ENCODE data around the gene LIX1L. TPM values are rescaled to one million over a fixed set of nuclear protein-coding genes. Genes with fewer than 3 reads are reported as not detected.

The LIX1L gene
- total RNA-seq, 1 donor from 2014 or later = 22.1 TPM

DNA sequence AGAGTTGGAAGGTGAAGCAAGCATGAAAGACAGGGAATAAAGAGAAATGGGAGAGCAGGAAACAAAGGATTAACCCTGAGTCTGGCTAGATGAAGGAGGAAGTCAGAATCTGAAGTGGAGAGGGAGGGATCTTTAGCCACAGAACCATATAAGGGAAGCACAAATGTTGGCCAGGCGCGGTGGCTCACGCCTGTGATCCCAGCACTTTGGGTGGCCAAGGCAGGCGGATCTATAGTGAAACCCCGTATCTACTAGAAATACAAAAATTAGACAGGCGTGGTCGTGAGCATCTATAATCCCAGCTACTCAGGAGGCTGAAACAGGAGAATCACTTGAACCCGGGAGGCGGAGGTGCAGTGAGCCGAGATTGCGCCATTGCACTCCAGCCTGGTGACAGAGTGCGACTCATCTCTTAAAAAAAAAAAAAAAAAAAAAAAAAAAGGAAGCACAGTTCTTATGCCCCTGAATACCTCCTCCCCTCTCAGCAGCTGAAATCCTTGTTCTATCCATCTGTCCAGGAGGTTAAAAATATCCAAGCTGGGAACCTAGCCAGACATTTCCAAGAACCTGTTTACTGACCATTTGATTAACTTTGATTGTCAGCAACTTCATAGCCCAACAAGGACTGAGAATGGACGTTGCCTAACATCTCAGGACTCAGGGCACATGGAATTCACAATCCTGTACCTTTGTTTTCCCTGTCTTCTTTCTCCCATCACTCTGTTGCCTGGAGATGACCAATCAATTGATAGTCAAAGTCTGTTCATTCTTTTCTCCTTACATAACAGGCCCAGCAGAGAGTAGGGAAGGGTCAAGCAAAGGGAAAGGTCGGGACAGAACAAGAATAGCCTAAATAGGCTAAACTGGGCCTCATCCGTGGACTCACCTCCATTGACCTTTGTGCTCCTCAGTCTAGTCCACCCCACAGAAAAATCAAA is 28.0 kb upstream of the LIX1L start:
- DNase-seq = no peak

DNA sequence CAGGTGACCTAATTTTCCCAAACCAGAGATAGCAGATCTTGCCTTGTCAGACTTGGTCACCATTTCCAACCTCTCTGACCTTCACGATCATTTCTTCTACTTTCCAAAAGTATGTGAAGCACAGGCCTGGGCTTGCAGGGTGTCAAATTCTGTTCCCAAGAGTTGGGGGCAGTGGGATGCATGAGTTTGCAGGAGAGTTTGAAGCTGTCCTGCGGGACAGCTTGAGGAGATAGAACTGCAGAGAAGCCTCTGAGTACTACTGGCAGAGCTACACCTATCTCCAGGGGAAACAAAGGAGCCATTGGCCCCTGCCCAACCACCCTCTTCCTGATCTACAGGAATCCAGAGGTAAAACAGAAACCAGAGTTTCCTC is 27.3 kb upstream of the LIX1L start:
- no peak for DNase-seq

DNA sequence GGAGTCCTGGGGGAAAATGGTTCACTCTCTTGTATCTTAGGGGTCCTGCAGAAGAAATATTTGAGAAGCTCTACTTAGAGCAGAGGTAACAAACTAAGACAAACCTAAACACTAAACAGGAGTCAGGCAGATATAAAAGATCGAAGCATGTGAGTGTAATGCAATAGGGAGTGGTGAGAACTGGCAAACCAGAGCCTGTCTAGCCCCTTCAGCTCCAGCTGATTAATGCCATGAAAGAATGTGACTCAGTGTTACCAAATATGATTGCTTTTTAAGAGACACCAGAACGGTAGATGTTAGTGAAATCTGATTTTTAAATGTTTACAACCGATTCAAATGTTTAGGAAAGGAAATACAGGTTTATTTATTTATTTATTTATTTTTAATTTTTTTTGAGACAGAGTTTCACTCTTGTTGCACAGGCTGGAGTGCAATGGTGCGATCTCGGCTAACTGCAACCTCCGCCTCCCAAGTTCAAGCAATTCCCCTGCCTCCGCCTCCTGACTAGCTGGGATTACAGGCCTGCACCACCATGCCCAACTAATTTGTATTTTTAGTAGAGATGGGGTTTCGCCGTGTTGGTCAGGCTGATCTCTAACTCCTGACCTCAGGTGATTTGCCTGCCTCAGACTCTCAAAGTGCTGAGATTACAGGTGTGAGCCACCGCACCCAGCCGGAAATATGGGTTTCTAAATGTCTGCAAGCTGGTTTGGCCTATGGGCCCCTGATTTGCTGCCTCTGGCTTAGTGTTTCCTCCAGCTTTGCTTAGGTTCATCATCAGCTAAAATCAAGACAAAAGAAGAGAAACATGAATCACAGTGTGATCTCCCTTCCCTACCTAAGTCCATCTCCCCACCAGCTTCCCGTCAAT is 26.4 kb upstream of the LIX1L start:
- no peak for DNase-seq

DNA sequence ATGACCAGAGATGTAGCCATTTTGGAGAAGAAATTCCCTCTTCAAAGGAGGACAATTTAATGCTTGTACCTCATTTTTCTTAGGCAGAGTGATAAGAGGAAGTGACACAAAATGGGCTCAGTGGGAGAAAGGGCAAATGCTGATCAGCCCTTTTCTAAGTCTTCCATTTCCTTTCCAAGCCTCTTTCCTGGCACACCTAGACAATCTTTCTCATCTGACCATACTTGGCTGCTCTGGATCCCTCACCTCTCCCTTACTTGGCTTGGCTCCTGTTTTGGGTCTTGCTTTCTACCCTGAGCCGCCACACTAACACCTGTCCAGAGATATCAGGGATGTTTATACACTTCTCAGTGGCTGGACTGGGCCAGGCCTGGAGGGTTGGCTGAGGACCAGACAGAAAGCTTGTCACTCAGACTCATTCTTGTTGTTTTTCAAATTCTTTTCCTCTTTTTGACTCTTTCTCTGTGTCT is 25.4 kb upstream of the LIX1L start:
- DNase-seq = no peak

DNA sequence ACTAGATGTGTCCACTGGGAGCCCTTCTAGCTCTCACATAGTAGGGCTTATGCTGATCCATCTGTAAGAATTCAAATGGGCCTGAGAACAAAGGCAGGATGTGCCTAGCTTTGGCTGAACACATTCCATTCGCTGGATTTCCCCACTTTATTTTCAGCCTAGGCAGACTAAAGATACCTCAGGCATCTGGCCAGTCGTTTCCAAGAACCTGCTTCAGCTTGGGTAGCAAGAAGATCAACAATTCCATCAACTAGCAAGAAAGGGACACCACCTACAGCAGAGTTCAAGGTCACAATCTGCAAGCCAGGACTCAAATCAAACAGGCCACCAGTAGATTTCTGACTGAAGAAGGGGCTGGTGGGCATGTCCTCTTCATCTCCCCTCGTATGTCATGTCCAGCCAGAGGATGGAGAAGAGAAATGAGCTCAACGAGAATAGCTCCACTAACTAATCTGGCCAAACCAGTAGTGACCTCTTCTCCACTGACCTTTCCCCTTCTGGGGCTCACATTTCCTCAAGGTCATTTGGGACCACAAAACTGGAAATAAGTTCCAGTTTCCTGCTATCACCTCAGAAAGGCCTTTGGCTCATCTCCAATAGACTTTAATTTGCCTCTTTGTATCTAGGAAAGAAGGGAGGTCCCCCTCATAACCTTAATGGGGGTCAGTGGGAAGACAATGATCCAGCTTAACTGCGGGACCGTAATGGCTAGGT is 24.4 kb upstream of the LIX1L start:
- DNase-seq = no peak

DNA sequence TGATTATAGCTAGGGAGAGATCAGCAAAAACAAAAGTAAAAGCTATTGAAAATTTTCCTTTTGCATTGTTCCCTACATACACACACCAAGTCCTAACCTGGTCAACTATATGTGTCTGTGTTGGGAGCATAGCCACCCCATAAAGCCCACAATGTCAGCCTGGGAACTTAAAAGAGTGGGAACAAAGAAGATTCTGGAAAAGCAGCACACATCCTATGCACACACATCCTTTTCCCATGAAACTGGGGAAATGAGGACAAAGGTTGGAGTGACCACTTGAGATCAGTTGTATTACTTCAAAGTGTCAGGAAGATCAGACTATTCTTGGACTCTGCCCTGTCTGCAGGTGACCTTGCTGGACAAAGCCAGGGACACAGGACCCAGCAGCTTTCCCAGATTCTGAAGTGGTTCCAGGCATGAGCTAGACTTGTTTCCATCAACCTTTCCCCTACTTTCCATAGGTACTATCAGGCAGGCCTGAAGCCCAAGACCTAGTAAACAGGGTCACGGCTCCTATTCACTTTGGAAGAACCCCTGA is 22.7 kb upstream of the LIX1L start:
- DNase-seq = no peak

DNA sequence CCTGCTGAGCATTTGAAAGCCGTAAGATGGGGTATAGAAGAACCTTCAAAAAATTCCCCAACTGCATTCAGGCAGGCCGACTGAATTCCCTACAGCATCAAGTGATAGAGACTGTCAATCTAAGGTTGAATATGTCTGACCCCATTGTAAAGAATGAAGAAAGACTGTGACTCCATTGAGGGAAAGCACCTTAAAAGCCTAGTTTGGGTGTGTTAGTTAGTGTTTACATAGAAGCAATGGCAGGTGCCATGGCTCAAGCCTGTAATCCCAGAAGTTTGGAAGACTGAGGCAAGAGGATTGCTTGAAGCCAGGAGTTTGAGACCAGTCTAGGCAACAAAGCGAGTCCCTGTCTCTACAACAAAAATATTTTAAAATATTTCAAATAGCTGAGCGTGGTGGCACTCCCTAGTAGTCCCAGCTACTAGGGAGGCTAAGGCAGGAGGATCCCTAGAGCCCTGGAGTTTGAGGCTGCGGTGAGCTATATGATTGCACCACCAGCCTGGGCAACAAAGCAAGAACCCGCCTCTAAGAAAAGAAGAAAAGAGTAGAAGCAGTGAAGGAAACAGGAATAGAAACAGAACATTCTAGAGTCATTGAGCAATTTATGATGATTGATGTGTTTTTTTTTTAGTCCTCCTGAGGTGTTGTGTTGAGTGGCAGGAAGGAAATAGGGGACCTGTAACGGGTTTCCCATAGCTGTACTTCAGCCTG is 22.1 kb upstream of the LIX1L start:
- no peak for DNase-seq

DNA sequence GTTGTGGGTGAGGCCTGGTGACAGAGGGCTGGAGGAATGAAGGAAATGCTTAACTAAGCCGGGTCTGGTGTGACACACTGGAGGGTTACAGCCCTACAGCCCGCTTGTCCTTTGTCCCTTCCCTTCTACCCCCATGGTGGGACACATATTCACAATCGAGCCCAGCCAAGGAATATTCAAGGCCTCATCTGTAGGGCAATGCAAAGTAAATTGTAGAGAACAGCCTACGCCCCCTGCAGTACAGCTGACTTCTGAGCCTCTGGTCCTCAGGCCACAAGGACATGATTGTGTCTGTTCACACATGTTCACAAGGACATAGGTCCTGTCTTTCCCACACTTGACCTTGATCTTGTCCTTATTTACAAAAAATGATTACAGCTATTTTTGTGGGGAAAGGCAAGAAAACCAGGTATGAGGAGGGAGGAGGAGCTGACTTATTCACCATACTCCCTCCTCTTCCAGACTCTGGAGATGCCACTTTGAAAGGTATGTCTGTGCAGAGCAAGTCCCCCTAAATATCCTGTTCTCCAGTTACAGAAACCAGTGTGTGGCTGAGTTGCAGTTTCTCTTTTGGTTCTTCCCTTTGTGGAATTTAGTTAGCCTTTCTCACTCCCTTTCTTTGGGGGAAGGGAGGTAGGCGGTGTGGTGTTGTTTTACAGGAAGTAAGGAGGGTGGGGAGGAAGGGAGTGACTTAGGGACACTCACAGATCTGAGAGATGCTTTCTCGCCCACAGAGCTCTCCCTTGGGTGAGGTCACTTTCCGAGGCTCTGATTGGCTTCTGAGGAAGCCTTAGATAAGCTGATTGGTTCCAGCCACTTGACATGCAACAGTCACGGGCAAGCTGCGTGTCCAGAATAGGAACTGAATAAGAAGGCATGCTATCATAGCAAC is 21.3 kb upstream of the LIX1L start:
- DNase-seq = peak; percentile 92

DNA sequence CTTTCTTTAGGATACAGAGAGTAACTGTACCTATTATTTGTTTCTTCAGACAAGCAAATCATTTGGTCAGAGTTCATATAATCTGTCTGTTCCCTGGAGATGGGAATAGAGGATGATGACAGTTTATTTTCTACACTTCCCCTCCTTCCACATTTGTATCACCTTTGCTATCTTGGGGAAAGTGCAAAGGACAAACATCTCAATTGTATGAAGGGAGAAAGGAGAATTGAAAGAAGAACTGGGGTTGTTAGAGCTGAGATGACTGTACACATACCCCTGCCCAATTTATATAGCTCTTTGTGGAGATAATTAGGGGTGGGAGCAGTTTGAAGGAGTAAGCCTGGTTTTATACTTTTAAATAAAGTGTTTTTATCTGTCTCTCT is 20.6 kb upstream of the LIX1L start:
- no peak for DNase-seq

DNA sequence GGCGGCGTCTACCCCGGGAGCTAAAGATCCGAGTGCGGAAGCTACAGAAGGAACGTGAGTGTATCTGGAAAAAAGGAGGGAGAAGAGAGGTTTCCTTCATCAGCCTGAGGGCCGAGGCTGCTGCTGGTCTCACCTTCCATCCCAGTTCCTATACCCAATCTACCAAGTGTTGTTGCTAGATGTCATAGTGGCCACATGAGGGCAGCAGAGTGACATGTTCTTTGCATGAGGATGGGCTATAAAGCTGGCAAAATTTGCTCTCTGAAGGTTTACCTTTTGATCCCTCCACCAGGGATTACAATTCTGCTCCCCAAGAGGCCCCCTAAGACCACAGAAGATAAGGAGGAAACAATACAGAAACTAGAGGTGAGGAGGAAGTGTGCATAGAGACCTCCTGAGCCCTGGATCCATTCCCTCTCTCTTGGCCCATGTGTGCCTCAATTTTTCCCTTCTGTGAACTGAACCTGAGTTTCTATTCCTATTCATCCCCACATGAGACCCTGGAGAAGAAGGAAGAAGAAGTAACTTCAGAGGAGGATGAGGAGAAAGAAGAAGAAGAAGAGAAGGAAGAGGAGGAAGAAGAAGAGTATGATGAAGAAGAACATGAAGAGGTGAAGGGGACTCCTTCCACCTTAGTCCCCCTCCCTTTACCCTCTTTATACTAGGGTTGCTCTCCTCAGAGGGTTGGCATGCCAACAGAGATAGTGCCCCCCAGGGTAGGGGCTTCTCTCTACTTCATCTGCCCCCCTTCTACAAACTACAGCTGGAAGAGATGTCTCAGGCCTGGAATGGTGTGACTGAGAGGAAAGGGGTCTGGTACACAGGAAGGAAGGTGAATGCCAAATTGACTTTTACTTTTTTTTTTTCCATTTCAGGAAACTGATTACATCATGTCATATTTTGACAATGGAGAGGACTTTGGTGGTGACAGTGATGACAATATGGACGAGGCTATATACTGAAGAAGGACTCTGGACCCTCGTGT is 20.0 kb upstream of the LIX1L start:
- peak; percentile 70 for DNase-seq

DNA sequence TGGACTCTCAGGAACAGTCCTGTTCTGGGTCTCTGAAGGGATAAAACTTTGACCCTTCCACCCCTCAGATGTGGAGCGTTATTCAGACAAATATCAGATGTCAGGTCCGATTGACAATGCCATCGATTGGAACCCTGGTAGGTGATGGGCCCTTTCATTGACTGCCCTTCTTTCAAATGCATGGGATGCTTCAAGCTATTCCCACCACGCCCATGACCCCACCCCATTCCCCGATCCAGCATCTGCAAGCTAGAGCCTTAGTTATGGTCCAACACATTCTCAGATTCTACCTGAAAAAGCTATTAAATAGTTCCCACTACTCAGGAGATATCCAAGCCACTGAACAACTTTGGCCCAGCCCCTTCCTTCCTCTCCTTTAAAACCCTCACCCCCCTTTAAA is 19.2 kb upstream of the LIX1L start:
- no peak for DNase-seq

DNA sequence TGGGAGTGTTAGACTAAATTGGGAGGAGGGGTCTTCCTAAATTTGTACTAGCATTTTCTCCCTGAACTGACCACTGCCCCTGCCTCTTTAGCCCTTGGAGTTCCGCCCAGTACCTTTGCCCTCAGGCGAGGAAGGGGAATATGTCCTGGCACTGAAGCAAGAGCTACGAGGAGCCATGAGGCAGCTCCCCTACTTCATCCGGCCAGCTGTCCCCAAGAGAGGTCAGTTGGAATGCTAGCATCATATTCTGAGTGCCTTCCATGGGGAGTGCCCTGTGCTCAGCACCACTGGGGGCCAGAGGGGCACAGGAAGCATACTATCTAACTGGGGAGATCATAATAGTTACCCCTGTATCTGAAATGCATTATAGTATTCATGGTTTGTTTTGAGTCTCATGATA is 17.4 kb upstream of the LIX1L start:
- DNase-seq = no peak

DNA sequence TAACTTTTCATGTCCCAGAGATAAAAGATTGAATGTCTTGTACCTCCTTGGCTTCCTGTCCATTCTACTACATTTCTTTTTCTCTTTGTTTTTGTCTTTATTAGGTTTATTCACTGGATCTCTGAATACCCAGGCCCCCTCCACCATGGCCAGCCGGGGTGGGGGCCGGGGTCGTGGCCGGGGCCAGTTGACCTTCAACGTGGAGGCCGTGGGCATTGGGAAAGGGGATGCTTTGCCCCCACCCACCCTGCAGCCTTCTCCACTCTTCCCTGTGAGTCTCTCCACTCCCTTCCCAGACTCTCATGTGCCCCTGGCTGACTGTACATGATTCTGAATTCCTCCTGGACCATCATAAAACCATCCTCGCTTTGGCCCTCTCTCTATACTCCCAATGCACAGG is 16.9 kb upstream of the LIX1L start:
- no peak for DNase-seq

DNA sequence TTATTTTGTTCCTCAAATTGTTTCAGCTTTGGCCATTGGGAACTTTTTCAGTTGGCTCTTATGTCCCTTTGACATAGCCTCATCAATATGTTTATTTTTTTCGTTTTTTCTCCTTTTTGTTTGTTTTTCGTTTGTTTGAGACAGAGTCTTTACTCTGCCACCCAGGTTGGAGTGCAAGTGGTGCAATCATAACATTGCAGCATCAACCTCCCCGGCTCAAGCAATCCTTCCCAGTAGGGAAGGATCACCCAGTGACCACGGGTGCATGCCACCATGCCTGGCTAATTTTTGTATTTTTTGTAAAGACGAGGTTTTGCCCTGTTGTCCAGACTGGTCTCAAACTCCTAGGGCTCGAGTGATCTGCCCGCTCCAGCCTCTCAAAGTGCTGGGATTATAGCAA is 14.8 kb upstream of the LIX1L start:
- no peak for DNase-seq

DNA sequence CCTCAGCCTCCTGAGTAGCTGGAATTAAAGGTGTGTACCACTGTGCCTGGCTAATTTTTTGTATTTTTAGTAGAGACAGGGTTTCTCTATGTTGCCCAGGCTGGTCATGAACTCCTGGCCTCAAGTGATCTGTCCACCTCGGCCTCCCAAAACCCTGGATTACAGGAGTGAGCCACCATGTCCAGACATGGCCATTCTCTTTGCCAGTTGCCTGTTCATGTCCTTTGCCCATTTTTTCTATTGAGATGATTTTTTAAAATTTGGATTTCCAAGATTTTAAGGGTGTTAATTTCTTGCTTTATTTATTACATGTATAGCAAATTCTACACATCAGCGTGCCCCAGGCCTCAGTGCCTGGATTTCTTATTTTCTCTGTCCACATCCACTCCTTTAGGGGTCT is 9.5 kb upstream of the LIX1L start:
- no peak for DNase-seq

DNA sequence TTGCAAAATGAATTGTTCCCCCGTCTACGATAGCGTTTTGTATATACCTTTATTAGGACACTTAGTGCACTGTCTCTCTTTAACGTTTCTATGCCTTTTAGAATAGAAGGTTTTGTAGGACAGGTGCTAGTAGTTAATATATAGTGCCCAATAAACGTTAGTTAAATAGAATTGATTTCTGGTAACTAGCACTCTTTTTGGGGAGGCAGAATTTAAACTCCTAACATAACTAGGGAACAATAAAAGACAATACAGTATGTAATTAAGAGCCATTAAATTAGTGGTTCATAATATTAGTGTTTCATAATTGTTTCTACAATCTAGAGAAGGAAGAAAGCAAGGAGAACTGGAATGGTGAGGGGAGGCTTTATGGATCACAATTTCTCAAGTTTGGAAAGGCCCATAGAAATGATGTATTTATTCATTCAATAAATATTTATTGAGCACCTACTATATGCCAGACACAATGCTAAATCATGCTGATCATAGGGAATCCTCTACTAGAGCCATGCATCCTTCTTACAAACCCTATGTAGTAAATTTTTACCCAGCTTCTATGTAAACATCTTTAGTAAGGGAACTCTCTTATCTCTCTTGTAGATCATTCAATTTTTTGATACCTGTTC is 7.4 kb upstream of the LIX1L start:
- no peak for DNase-seq

DNA sequence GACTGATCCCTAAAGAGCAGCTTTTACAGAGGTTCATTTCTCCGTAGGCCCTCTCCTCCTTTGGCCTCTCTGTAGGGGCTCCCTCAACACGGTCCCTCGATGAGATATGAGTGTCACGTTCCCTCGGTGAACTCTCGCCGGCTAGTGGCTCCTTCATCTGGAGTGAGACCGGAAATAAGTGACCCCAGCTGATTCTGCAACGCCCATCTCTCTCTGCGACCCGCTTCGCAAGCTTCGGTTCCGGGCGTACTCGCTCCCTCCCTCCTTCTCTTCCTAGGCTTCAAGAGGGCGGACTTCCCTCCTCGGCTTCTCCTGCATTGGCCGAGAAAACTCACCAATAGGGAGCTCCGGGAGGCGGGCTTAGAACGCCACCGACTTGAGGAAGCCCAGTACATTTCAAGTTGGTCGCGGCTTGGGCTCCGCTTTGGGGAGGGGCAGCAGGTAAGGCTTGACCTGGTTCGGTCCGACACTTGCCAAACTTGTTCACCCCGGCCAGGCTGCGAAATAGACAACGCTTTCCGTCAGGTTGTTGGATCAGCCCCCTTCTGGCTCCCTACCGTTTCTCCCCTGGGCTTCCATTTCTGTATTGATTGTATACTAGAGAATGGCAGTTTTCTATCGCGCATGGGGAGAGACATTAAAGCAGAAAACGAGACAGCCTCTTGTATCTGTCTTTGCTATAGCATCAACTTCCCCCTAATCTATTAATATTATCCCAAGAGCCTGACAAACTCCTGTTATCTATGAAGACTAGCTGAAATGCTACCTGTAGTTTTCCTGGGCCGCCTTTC is 6.7 kb upstream of the LIX1L start, which contains the start of the genes ANKRD34A and POLR3GL:
Gene ANKRD34A (minus strand): TSS at position 248 of the 791 bp plus-strand sequence. CDS start 2,816 bp downstream, outside the sequence.
Gene POLR3GL (plus strand): TSS at position 363 of the 791 bp plus-strand sequence. CDS start 10,176 bp downstream, outside the sequence.
- DNase-seq = peak; percentile 98
